NK-92 (cell line): ENCODE data around the gene ABCG1.

Experiments
- DNase-seq: peaks from one replicate; lab custom pipeline; 2025; ENCODE audit not compliant: unreplicated experiment; lab: John Stamatoyannopoulos, UW

The ABCG1 gene

GRCh38 chr21:42214081-42214750 is 4.7 kb upstream of the ABCG1 start:
- DNase-seq: no peak

GRCh38 chr21:42214921-42215320 is 4.0 kb upstream of the ABCG1 start:
- DNase-seq: no peak

- no peak for DNase-seq
These were observed 2.8 kb upstream of the ABCG1 start for GRCh38 chr21:42215942-42216725.

GRCh38 chr21:42216726-42217572 is 2.0 kb upstream of the ABCG1 start:
- no peak for DNase-seq

GRCh38 chr21:42219606-42220137 is 732 bp downstream of the ABCG1 start:
- DNase-seq: no peak

GRCh38 chr21:42220138-42220701 is 1.3 kb downstream of the ABCG1 start:
- DNase-seq: no peak

GRCh38 chr21:42221581-42222345 is 2.8 kb downstream of the ABCG1 start:
- no peak for DNase-seq

- no peak for DNase-seq
These were observed 3.4 kb downstream of the ABCG1 start for GRCh38 chr21:42222386-42222785.

- no peak for DNase-seq
These were observed 4.0 kb downstream of the ABCG1 start for GRCh38 chr21:42222821-42223390.

GRCh38 chr21:42223826-42224575 is 5.1 kb downstream of the ABCG1 start:
- no peak for DNase-seq

GRCh38 chr21:42225042-42225441 is 6.1 kb downstream of the ABCG1 start:
- DNase-seq: no peak

GRCh38 chr21:42225571-42226155 is 6.7 kb downstream of the ABCG1 start:
- no peak for DNase-seq

GRCh38 chr21:42226626-42227025 is 7.7 kb downstream of the ABCG1 start:
- DNase-seq: no peak

- peak; percentile 59 for DNase-seq
These were observed 9.2 kb downstream of the ABCG1 start for GRCh38 chr21:42227909-42228708.

GRCh38 chr21:42228709-42229220 is 9.8 kb downstream of the ABCG1 start:
- no peak for DNase-seq

GRCh38 chr21:42229676-42230075 is 10.7 kb downstream of the ABCG1 start:
- no peak for DNase-seq

GRCh38 chr21:42230178-42230577 is 11.2 kb downstream of the ABCG1 start:
- DNase-seq: no peak

- DNase-seq: no peak
These were observed 11.7 kb downstream of the ABCG1 start for GRCh38 chr21:42230636-42231035.
